HG03442 (cell line): ENCODE results near the gene IRF5.
"Not testable (repeated sequence)": the region's sequence is repeated elsewhere in the genome, so short reads cannot be mapped to it uniquely, and the experiment has no call there.

ENCODE experiments used
- ATAC-seq: cut with Tn5 transposase; IDR thresholded peaks from one replicate; pipeline ENCODE4 v1.9.1; 2021; ENCODE audit warnings: mild to moderate bottlenecking, moderate library complexity; ENCODE audit not compliant: unreplicated experiment

The IRF5 gene

GRCh38 chr7:128906001-128906765, 31.5 kb upstream of the IRF5 start:
- no peak for ATAC-seq

- ATAC-seq = no peak
Measured at GRCh38 chr7:128906766-128907559, 30.8 kb upstream of the IRF5 start.

- no peak for ATAC-seq
Measured at GRCh38 chr7:128908750-128909624, 28.7 kb upstream of the IRF5 start.

- no peak for ATAC-seq
Measured at GRCh38 chr7:128909625-128910568, 27.8 kb upstream of the IRF5 start.

GRCh38 chr7:128910569-128910945, 27.2 kb upstream of the IRF5 start, which contains the start of gene KCP:
KCP (minus strand) TSS chr7:128910709; CDS start chr7:128910676, 33 bp downstream.
- ATAC-seq = no peak

GRCh38 chr7:128911423-128912031, 26.2 kb upstream of the IRF5 start:
- ATAC-seq = no peak

GRCh38 chr7:128912281-128912680, 25.4 kb upstream of the IRF5 start:
- no peak for ATAC-seq

- not testable (repeated sequence) for ATAC-seq
Measured at GRCh38 chr7:128912709-128913495, 24.8 kb upstream of the IRF5 start.

GRCh38 chr7:128913870-128914565, 23.7 kb upstream of the IRF5 start:
- ATAC-seq = no peak

GRCh38 chr7:128914566-128915151, 23.1 kb upstream of the IRF5 start:
- ATAC-seq = peak; percentile 41

GRCh38 chr7:128915271-128915819, 22.4 kb upstream of the IRF5 start:
- ATAC-seq = peak; percentile 10

GRCh38 chr7:128915841-128916642, 21.7 kb upstream of the IRF5 start:
- ATAC-seq = no peak

GRCh38 chr7:128916643-128916915, 21.1 kb upstream of the IRF5 start:
- no peak for ATAC-seq

GRCh38 chr7:128917122-128917521, 20.6 kb upstream of the IRF5 start:
- no peak for ATAC-seq

GRCh38 chr7:128918016-128918665, 19.6 kb upstream of the IRF5 start:
- ATAC-seq = no peak

GRCh38 chr7:128919241-128919640, 18.5 kb upstream of the IRF5 start:
- no peak for ATAC-seq
